Esophagus squamous epithelium (tissue), 5 donors: ENCODE data around the gene CISD3. TPM values are rescaled to one million over a fixed set of nuclear protein-coding genes. Genes with fewer than 3 reads are reported as not detected.

ENCODE experiments used
- DNase-seq: peaks from one replicate; lab custom pipeline; 2025; lab: John Stamatoyannopoulos, UW
- H3K27ac ChIP-seq, 4 donors: fragments of 200-600 bp; sonication (generic); one replicate each; pipeline ENCODE4 v1.5.1; 2016 to 2019; ENCODE audit warnings: mild to moderate bottlenecking in 1 of 4
- H3K27me3 ChIP-seq, 4 donors: fragments of 200-600 bp; sonication (generic); 1 replicate in 3 of 4; 2 replicates in 1 of 4; pipeline versions ENCODE4 v1.5.1 to v1.6.0; 2017 to 2021; ENCODE audit warnings: antibody characterized with exemption in 1 of 4
- H3K36me3 ChIP-seq, 3 donors: fragments of 200-600 bp; sonication (generic); one replicate each; pipeline ENCODE4 v1.5.1; 2016 to 2019
- H3K4me1 ChIP-seq, 3 donors: fragments of 200-600 bp; sonication (generic); one replicate each; pipeline ENCODE4 v1.5.1; 2017 to 2019
- H3K4me3 ChIP-seq, 4 donors: fragments of 200-600 bp; sonication (generic); 1 replicate in 3 of 4; 2 replicates in 1 of 4; pipeline ENCODE4 v1.5.1; 2016 to 2019; ENCODE audit warnings: mild to moderate bottlenecking in 2 of 4, moderate library complexity in 1 of 4
- H3K9me3 ChIP-seq, 3 donors: fragments of 200-600 bp; sonication (generic); one replicate each; pipeline ENCODE4 v1.5.1; 2016 to 2019
- POLR2A ChIP-seq, 4 donors: fragments of 450-650 bp; IDR thresholded peaks; one replicate each; pipeline ENCODE4 v1.6.1; 2017; ENCODE audit warnings: antibody characterized with exemption in 4 of 4, mild to moderate bottlenecking in 4 of 4, moderate library complexity in 3 of 4
- WGBS, 2 donors: methylation state at CpG; one replicate each; pipeline ENCODE4 v1.1.5; 2018; 5-methylcytosine and 5-hydroxymethylcytosine counted together
- intact Hi-C: fragments of 100-400 bp; cut with DNase I; formaldehyde crosslinking; loops from one replicate; pipeline ENCODE4 v1.15.0; 2022
- total RNA-seq, 4 donors: library from RNA; depleted of rRNA; stranded (reverse); fragments of >200 nt; gene quantifications; one replicate each; pipeline ENCODE4 v1.1.0, GENCODE V29; 2016
- TF ChIP-seq, protein P1 (sequence below), 6 experiments: fragments of 450-650 bp in 4 of 6; fragments of 200-600 bp in 2 of 6; sonication (generic) in 2 of 6; IDR thresholded peaks; one replicate each; pipeline ENCODE4 v1.5.1; 2016 to 2019; ENCODE audit warnings: antibody characterized with exemption in 6 of 6, mild to moderate bottlenecking in 4 of 6, moderate library complexity in 4 of 6
- donor health status: DM: yes; HTN: yes; CAD: no.

Gene CISD3
- total RNA-seq, 4 donors from 2014 or later, result 4.9 to 8.3 (median 7.8) TPM

DNA sequence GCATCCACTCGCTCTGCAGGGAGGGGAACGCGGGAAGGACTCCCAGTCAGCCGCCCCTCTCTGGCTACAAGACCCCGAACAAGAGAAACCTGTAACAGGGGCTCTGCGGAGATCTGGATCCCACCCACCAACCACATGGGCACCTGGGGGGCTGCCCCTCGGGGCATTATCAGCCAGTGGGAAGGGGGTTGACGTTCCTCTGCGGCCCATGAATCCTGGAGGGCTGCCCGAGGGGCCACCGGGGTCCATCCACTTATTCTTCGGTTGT is 19.8 kb downstream of the CISD3 start:
- TF ChIP-seq, protein P1, sequence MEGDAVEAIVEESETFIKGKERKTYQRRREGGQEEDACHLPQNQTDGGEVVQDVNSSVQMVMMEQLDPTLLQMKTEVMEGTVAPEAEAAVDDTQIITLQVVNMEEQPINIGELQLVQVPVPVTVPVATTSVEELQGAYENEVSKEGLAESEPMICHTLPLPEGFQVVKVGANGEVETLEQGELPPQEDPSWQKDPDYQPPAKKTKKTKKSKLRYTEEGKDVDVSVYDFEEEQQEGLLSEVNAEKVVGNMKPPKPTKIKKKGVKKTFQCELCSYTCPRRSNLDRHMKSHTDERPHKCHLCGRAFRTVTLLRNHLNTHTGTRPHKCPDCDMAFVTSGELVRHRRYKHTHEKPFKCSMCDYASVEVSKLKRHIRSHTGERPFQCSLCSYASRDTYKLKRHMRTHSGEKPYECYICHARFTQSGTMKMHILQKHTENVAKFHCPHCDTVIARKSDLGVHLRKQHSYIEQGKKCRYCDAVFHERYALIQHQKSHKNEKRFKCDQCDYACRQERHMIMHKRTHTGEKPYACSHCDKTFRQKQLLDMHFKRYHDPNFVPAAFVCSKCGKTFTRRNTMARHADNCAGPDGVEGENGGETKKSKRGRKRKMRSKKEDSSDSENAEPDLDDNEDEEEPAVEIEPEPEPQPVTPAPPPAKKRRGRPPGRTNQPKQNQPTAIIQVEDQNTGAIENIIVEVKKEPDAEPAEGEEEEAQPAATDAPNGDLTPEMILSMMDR (IDR thresholded peaks at IDR 0.05), result no peak
- TF ChIP-seq POLR2A (IDR thresholded peaks at IDR 0.05), result no peak
- intact Hi-C loops, result no loop called here
- Histone ChIP-seq H3K36me3 (peaks cover 0 to 12% (median 0%) of the 10 kb centered on the region in 3 donors), H3K27me3 (peaks cover 0 to 20% (median 0%) of the 10 kb centered on the region in 4 donors), H3K4me1 (peaks cover 48 to 91% (median 52%) of the 10 kb centered on the region in 3 donors), H3K4me3 (peak overlapping the region; percentile 50 to 88 (median 86)), H3K27ac (peak overlapping the region; percentile 74 to 94 (median 88)), H3K9me3 (no peaks in the 10 kb centered on the region)
- DNase-seq, result no peak
- WGBS, 2 donors, result no CpG with 5 or more reads among the region's 12 CpGs

DNA sequence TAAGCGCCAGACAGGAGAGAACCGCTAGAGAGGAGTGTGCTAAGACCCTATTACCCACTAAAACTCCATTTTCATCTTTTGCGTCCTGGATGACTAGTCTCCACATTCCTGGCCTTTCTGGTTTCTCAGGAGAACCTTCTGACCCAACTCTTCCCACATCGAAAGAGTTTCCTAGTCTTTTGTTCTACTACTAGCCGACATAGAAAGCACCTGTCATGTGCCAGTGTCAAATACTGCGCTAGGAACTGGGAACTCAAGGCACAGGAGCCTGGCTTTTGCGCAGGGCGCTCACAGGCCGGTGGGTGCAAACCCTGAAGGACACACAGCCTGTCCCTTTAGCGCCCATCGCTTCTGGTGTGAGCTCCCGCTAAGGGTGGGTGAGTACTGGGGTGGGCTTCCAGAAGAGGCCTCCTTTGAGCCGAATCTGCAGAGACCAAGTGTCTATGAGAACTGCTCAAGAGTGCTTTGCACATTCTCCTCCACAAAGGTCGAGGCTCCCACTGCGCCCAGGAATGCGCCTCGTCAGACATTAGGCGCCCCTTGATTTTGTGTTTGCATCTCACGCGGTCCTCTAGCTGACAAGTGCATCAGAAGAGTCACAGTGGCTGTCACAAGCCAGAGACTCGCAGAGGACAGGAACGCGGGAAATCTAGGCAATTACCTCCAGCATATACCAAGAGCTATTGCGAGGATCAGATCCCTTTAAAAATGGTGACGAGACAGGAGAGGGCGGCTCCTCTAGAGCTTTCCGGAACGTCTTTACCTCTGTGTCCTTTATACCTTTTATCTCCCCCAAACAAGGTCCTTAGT is 20.4 kb downstream of the CISD3 start:
- Histone ChIP-seq H3K36me3 (peaks cover 0 to 16% (median 0%) of the 10 kb centered on the region in 3 donors), H3K4me1 (peaks cover 48 to 87% (median 52%) of the 10 kb centered on the region in 3 donors), H3K27me3 (peaks cover 0 to 20% (median 0%) of the 10 kb centered on the region in 4 donors), H3K4me3 (peak overlapping the region; percentile 69 to 99 (median 87)), H3K27ac (peak overlapping the region; percentile 74 to 94 (median 92)), H3K9me3 (no peaks in the 10 kb centered on the region)
- DNase-seq, result no peak
- 27 to 41% methylated on average over 16 to 25 of the region's 28 CpGs for WGBS, 2 donors
- TF ChIP-seq, protein P1 (IDR thresholded peaks at IDR 0.05), result no peak
- TF ChIP-seq POLR2A (IDR thresholded peaks at IDR 0.05), result no peak
- intact Hi-C loops, result no loop called here

DNA sequence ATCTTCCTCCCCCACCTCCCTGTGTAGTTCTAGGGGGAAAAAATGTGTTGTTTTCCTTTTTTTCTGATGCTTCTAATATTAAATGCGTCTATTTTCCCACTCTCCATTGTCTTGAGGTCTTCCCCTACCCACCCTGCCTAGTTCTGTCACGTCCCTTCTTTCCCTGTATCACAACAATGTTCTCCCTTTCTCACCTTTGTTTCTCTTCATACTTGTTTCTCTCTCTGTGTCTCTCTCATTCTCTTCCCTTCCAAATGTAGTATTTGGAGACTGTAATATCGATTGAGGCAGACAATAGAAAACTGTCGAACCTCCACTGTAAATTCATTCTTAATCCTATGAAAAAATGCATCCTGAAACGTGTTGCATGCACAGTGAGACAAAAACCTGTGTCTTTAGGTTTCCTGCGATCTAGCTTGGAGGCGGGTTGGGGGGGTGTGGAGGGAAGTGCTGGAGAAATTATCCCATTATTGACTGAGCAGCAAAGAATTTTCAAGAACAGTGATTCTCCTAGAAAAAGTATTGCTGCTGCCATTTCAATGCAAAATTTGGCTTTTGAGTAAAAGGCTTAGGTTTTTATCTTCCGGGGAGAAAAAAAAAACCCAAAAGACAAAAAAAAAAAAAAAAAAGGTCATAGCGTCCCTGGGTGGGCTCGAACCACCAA is 21.1 kb downstream of the CISD3 start:
- Histone ChIP-seq H3K9me3 (no peaks in the 10 kb centered on the region), H3K4me3 (peak overlapping the region; percentile 69 to 99 (median 87)), H3K36me3 (peaks cover 0 to 24% (median 6%) of the 10 kb centered on the region in 3 donors), H3K27ac (peak overlapping the region; percentile 80 to 94 (median 94)), H3K4me1 (peaks cover 41 to 80% (median 52%) of the 10 kb centered on the region in 3 donors), H3K27me3 (peaks cover 0 to 20% (median 0%) of the 10 kb centered on the region in 4 donors)
- TF ChIP-seq, protein P1 (IDR thresholded peaks at IDR 0.05), result no peak
- no peak for TF ChIP-seq POLR2A (IDR thresholded peaks at IDR 0.05)
- no peak for DNase-seq
- intact Hi-C loops, result no loop called here
- WGBS, 2 donors, result 2 to 5% methylated on average over 9 to 10 of the region's 10 CpGs

DNA sequence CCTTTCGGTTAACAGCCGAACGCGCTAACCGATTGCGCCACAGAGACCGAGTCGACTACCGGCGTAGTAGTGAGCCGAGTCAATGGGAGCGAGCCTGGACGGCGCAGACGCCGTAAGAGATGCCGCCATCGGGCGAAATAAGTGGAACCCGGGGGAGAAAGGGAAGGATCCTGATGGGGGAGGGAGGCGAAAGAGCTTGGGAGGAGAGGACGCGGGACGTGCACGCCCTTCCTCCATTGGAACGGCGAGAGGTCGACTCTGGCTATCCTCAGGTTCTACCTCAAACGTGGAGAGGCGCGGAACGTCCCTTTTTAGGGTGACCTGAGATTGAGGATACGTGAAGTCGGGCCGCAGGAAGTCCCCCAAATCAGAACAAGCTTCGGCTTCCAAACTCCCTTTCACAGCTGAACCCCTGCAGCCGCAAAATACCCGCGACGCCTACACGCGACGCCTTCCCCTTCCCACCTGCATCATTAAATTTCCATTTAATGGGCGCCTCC is 21.7 kb downstream of the CISD3 start:
- DNase-seq, result no peak
- Histone ChIP-seq H3K4me3 (peak overlapping the region; percentile 69 to 99 (median 87)), H3K27ac (peak overlapping the region; percentile 80 to 94 (median 94)), H3K36me3 (peaks cover 0 to 29% (median 8%) of the 10 kb centered on the region in 3 donors), H3K9me3 (no peaks in the 10 kb centered on the region), H3K27me3 (peaks cover 0 to 20% (median 0%) of the 10 kb centered on the region in 4 donors), H3K4me1 (peaks cover 35 to 74% (median 46%) of the 10 kb centered on the region in 3 donors)
- 1% methylated on average over 42 of the region's 44 CpGs for WGBS, 2 donors
- TF ChIP-seq, protein P1 (IDR thresholded peaks at IDR 0.05), result no peak
- no peak for TF ChIP-seq POLR2A (IDR thresholded peaks at IDR 0.05)
- intact Hi-C loops, result no loop called here
